Stimulated activated naive CD8-positive, alpha-beta T cell treated with anti-CD3 and anti-CD28 coated beads, Interleukin-15, amount 100 ng/mL, for 72 hours (primary cell): ENCODE results near the gene TBX21.
A peak's percentile ranks its signal among the peaks of the same experiment; 100 is the strongest.

Experiments used
- ATAC-seq: fragments of 150-1000 bp; cut with Tn5 transposase; 2 replicates; pipeline ENCODE4 v1.10.0; 2021; ENCODE audit warnings: mild to moderate bottlenecking, moderate library complexity
- DNase-seq, 2 donors: peaks; one replicate each; pipeline ENCODE4 v3.0.0; 2021 to 2022
- H3K27ac Mint-ChIP-seq, 2 donors: one replicate each; pipeline ENCODE4 v1.8.0; 2022; ENCODE audit warnings: mild to moderate bottlenecking in 2 of 2, mixed read lengths in 2 of 2, moderate library complexity in 2 of 2
- H3K27me3 Mint-ChIP-seq: one replicate; pipeline ENCODE4 v1.8.0; 2022; ENCODE audit warnings: mixed read lengths
- H3K4me1 Mint-ChIP-seq: one replicate; pipeline ENCODE4 v1.8.0; 2022; ENCODE audit warnings: mild to moderate bottlenecking, mixed read lengths
- H3K4me3 Mint-ChIP-seq, 2 donors: one replicate each; pipeline ENCODE4 v1.8.0; 2022; ENCODE audit warnings: mild to moderate bottlenecking in 2 of 2, mixed read lengths in 2 of 2, moderate library complexity in 1 of 2
- H3K9me3 Mint-ChIP-seq, 2 donors: one replicate each; pipeline ENCODE4 v1.8.0; 2022; ENCODE audit warnings: mixed read lengths in 2 of 2

The TBX21 gene

DNA sequence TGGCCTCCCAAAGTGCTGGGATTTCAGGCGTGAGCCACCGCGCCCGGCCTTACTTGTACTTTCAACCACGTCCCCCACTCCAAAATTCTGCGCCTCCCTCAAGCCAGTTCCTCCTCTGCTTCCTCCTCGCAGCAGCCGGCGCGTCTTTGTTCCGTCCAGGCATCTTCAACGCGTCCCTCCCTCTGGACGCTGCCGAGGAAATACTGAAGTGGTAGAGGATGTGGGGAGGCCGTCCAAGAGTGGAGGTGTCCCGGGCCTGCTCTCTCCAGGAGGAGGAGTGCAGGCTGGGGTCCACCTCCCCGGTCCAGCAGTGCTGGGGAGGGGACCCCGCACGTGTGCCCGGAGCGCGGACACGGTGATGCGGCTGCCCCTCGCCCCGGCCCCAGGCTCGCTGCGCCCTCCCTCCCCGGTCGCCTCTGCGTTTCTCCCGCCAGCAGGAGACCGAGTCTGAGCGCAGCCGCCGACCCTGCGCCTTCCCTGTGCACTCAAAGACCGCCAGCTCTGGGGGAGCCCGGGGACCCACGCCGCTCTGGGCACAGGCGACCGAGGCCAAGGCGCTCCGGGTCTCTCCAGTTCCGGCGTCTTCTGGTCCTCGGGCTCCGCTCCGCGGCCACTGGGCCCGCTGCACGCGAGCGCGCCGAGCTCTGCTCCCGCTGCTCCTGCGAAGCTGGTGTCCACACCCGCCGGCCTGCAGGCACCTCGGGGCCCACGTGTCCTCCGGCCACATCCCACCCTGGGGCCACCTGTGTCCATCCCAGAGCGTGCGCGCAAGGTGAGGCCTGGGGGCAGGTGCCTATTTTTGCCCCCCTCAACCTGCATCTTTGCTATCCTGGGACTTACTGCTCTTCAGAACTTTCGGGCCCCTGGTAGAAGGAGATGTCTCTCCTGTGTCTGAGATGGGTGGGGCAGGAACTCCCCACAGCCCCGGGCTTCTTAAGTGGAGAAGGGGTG, 56.9 kb downstream of the TBX21 start:
- Mint-ChIP-seq H3K27ac (no peak overlapping the region), H3K4me3 (peak overlapping the region; percentile 83 to 89), H3K4me1 (peaks cover 18% of the 10 kb centered on the region), H3K27me3 (peaks cover 96% of the 10 kb centered on the region), H3K9me3 (no peaks in the 10 kb centered on the region)
- DNase-seq (peak; percentile 66 to 73), ATAC-seq (peak; percentile 99)

DNA sequence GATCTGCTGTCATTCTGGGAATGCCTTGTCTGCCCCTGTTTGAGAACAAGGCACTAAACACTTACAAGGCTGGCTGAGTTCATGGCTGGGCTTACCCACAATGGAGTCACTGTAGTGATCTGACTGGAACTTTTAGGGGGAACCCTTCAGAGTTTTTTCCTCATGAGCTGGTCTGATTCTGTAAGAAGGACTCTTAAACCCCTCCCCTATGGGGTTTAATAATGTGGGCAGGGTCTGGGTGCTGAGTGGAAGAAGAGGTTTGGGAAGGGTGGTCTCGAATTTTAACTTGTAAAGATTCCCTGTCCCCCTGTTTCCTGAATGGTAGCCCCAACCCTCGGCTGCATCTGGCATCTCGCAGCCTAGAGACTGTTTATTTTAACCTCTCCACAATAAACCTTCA, 58.0 kb downstream of the TBX21 start:
- Mint-ChIP-seq H3K27ac (no peak overlapping the region), H3K4me3 (peak overlapping the region in 1 of 2 donors; percentile 39), H3K9me3 (no peaks in the 10 kb centered on the region), H3K4me1 (peaks cover 18% of the 10 kb centered on the region), H3K27me3 (peaks cover 93% of the 10 kb centered on the region)
- ATAC-seq (no peak), DNase-seq (no peak)

DNA sequence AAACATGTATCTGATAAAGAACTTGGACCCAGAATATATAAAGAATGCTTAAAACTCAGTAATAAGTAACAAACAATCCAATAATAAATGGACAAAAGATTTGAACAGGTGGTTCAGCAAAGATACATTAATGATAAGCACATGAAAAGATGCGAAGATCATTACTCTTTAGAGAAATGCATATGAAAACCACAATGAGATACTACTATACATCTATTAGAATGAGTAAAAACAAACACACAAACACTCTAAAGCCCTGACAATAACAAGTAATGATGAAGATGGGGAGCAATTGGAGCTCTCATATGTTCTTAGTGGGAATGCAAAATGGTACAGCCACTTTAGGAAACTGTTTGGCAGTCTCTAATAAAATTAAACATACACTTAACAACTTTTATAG, 59.4 kb downstream of the TBX21 start:
- H3K9me3 Mint-ChIP-seq: no peaks in the 10 kb centered on the region
- no peak overlapping the region for H3K27ac Mint-ChIP-seq
- H3K4me1 Mint-ChIP-seq: peaks cover 18% of the 10 kb centered on the region
- H3K4me3 Mint-ChIP-seq: no peak overlapping the region
- peaks cover 83% of the 10 kb centered on the region for H3K27me3 Mint-ChIP-seq
- DNase-seq (no peak), ATAC-seq (no peak)

DNA sequence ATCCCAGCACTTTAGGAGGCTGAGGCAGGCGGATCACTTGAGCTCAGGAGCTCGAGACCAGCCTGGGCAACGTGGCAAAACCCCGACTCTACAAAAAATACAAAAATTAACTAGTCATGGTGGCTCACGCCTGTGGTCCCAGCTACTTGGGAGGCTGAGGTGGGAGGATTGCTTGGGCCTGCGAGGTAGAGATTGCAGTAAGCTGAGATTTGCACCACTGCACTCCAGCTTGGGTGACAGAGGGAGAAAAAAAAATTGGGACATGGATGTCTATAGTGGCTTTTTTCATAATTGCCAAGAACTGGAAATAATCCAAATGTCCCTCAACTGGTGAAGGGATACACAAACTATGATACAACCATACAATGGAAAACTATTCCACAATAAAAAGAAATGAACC, 59.9 kb downstream of the TBX21 start:
- H3K27ac Mint-ChIP-seq: no peak overlapping the region
- no peaks in the 10 kb centered on the region for H3K9me3 Mint-ChIP-seq
- H3K27me3 Mint-ChIP-seq: peaks cover 83% of the 10 kb centered on the region
- ATAC-seq (no peak), DNase-seq (no peak)
- no peak overlapping the region for H3K4me3 Mint-ChIP-seq
- H3K4me1 Mint-ChIP-seq: peaks cover 18% of the 10 kb centered on the region
